Right lung (tissue), 5 donors: ENCODE data around the gene SPG7. TPM values are rescaled to one million over a fixed set of nuclear protein-coding genes. Genes with fewer than 3 reads are reported as not detected.

Experiments
- DNase-seq, 2 donors: peaks; one replicate each; pipeline ENCODE4 v3.0.0-alpha.2; 2013
- polyA plus RNA-seq, 5 donors: library from polyadenylated mRNA; unstranded; fragments of 120-200 nt; gene quantifications; one replicate each; pipeline versions ENCODE4 v1.2.1 to v1.2.3, GENCODE V29; 2013; ENCODE audit warnings: inconsistent platforms in 1 of 5, low replicate concordance in 1 of 5; ENCODE audit not compliant: insufficient read length in 5 of 5, insufficient read depth in 1 of 5

SPG7 gene
- polyA plus RNA-seq, 5 donors, result 100.0 to 129 (median 121) TPM

GRCh38 chr16:89545044-89545830 lies 37.0 kb downstream of the SPG7 start:
- no peak for DNase-seq

DNA sequence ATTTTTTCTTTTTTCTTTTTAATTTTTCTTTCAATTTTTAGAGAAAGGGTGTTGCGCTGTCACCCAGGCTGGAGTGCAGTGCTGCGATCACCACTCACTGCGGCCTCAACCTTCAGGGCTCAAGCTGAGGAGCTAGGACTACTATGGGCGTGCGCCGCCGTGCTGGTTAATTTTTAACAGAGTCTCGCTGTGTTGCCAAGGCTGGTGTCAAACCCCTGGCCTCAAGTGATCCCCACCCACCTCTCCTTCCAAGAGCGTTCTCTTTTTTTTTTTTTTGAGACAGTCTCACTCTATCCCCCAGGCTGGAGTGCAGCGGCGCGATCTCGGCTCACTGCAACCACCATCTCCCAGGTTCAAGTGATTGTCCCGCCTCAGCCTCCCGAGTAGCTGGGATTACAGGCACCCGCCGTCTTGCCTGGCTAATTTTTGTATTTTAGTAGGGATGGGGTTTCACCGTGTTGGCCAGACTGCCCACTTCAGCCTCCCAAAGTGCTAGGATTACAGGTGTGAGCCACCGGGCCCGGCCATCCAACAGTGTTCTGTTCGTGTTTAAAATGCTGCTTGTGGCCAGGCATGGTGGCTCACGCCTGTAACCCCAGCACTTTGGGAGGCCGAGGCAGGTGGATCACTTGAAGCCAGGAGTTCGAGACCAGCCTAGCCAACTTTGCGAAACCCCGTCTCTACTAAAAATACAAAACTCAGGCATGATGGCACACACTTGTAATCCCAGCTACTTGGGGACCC lies 37.8 kb downstream of the SPG7 start:
- DNase-seq, result peak; percentile 37 to 51

- no peak for DNase-seq
Observed at GRCh38 chr16:89546781-89547180, 38.6 kb downstream of the SPG7 start.

DNA sequence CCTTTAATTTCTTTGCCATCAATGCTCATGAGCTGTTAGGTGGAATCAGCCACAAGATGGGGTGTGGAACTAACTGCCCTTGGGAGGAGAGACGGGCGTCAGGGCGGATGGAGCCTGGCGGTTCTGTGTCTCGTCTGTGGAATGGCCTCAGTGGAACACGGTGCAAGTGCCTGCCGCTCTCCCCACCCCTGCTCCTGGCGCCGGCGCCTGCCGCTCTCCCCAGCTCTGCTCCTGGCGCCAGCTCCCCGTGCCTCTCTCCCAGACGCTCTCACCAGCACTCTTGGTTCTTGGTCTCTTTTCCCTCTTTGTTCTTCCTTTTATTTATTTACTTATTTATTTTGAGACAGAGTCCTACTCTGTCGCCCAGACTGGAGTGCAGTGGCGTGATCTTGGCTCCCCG lies 39.1 kb downstream of the SPG7 start:
- no peak for DNase-seq

DNA sequence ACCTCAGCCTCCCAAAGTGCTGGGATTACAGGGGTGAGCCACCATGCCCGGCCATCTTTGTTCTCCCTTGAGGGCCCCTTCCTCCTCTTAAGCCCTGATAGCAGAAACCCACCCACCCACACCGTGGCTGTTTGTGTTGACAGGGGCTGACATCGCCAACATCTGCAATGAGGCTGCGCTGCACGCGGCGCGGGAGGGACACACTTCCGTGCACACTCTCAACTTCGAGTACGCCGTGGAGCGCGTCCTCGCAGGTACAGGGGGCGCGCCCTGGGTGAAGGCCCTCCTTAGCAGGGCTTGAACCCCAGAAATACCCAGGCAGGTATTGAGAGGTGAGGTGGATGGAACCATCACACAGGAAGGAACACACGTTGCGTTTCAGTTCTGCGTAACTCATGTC lies 39.7 kb downstream of the SPG7 start:
- no peak for DNase-seq

DNA sequence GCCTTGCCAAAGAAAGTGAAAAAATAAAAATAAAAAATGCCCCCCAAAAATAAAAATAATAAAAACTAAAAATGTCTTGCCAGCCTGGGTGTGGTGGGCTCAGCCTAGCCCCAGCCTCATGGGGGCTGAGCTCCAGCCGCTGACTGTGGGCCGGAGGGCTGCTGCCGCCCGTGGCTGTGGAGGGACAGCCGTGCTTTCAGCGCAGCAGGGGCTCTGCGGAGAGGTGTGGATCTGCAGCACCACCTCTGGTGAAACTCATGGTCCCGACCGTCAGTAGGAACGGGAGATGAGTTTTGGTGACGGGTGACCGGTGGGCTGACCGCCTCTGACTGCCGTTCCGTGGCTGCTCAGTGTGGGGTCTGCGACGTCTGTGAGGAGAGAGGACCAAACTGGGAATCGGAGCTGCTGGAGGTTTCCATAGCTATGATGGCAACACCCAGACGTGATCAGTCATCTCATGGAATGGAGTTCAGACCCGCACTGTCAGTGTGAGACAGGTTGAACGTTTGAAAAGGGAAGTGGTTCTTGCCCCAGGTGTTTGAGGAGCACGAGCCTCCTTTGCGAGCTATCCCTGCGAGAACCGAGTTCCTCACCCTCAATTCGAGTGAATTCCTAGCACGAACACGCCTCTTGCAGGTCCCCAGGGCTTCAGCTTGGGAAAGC lies 40.3 kb downstream of the SPG7 start:
- DNase-seq, result no peak

DNA sequence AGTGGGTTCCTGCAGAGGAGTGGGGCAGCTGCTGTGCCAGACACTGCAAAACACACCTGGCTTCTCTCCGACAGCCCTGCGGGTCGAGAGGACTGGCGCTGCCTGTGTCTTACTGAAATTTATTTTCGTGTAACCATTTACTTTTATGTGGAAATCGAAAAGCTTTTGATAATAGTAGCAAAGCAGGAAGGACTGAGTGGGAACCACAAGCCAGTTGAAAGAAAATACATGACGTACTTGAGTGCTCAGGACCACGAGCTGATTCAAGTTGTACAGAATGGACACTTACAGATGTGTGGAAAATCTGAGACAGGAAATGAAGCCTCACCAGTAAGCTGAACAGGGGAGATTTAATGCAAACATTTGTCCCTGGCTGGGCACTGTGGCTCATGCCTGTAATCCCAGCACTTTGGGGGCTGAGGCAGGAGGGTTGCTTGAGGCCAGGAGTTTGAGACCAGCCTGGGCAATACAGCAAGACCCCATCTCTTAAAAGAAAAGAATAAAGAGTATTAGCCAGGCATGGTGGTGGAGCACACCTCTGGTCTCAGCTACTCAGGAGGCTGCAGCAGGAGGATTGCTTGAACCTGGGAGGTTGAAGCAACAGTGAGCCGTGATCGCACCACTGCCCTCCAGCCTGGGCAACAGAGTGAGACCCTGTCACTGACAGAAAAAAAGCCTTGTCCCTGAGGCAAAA lies 41.0 kb downstream of the SPG7 start:
- no peak for DNase-seq

- no peak for DNase-seq
Observed at GRCh38 chr16:89550421-89551007, 42.3 kb downstream of the SPG7 start.

DNA sequence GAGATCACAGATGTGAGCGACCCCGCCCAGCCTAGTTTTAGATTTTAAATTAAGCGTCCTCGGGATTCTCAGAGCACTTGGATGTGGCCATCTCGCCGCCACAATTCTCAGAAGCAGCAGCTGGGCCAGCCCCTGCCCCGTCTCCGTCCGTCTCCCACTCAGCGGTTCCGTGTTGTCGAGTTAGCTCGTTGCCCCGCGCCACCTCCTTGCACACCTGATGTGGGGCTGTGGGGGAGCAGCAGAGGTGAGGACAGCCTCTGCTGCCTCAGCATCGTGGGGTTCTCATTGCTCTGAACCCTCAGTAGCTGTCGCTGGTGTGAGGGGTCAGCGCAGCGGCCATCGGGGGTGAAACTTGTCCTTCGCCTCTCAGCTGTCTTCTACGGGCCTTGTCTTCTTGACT lies 44.1 kb downstream of the SPG7 start:
- DNase-seq, result no peak

- DNase-seq, result no peak
Observed at GRCh38 chr16:89552913-89553312, 44.7 kb downstream of the SPG7 start.

- DNase-seq, result no peak
Observed at GRCh38 chr16:89553733-89554132, 45.5 kb downstream of the SPG7 start.

GRCh38 chr16:89554343-89554742 lies 46.1 kb downstream of the SPG7 start:
- DNase-seq, result no peak

GRCh38 chr16:89555265-89555664 lies 47.1 kb downstream of the SPG7 start:
- no peak for DNase-seq

- DNase-seq, result no peak
Observed at GRCh38 chr16:89555780-89556179, 47.6 kb downstream of the SPG7 start.

GRCh38 chr16:89556750-89557689 lies 48.8 kb downstream of the SPG7 start:
- peak in 1 of 2 donors; percentile 51 for DNase-seq

GRCh38 chr16:89557690-89558490 lies 49.7 kb downstream of the SPG7 start:
- DNase-seq, result no peak

- peak; percentile 95 for DNase-seq
Observed at GRCh38 chr16:89560378-89561141, 52.4 kb downstream of the SPG7 start, which contains the start of gene RPL13. TSS of gene RPL13 (plus strand) at chr16:89560682. CDS start at chr16:89560960, 278 bp downstream.

- no peak for DNase-seq
Observed at GRCh38 chr16:89561142-89561883, 53.1 kb downstream of the SPG7 start.
